HG02885 (cell line): ENCODE measurements around the gene AFF3.

Source experiments
- ATAC-seq: cut with Tn5 transposase; IDR thresholded peaks from one replicate; pipeline ENCODE4 v1.9.1; 2021; ENCODE audit warnings: mild to moderate bottlenecking; ENCODE audit not compliant: unreplicated experiment, poor library complexity

The AFF3 gene

GRCh38 chr2:99910902-99911301, 231.5 kb downstream of the AFF3 start:
- no peak for ATAC-seq

- no peak for ATAC-seq
These were observed 236.8 kb downstream of the AFF3 start for GRCh38 chr2:99905636-99906035.

- no peak for ATAC-seq
These were observed 237.4 kb downstream of the AFF3 start for GRCh38 chr2:99905025-99905424.

- no peak for ATAC-seq
These were observed 238.4 kb downstream of the AFF3 start for GRCh38 chr2:99903981-99904380.

GRCh38 chr2:99900556-99900955, 241.8 kb downstream of the AFF3 start:
- ATAC-seq: no peak

GRCh38 chr2:99899882-99900281, 242.5 kb downstream of the AFF3 start:
- no peak for ATAC-seq

GRCh38 chr2:99899058-99899855, 243.1 kb downstream of the AFF3 start:
- ATAC-seq: no peak

GRCh38 chr2:99898336-99899048, 243.9 kb downstream of the AFF3 start:
- ATAC-seq: no peak

GRCh38 chr2:99891428-99891780, 251.0 kb downstream of the AFF3 start:
- ATAC-seq: no peak

- no peak for ATAC-seq
These were observed 251.6 kb downstream of the AFF3 start for GRCh38 chr2:99890568-99891427.

- no peak for ATAC-seq
These were observed 253.8 kb downstream of the AFF3 start for GRCh38 chr2:99888617-99889016.

- no peak for ATAC-seq
These were observed 256.0 kb downstream of the AFF3 start for GRCh38 chr2:99886418-99886817.

- no peak for ATAC-seq
These were observed 259.0 kb downstream of the AFF3 start for GRCh38 chr2:99883358-99883757.

- ATAC-seq: no peak
These were observed 260.3 kb downstream of the AFF3 start for GRCh38 chr2:99881901-99882591.

- no peak for ATAC-seq
These were observed 261.5 kb downstream of the AFF3 start for GRCh38 chr2:99880964-99881294.

GRCh38 chr2:99880148-99880963, 262.0 kb downstream of the AFF3 start:
- no peak for ATAC-seq

- ATAC-seq: no peak
These were observed 262.9 kb downstream of the AFF3 start for GRCh38 chr2:99879481-99879880.

- no peak for ATAC-seq
These were observed 263.6 kb downstream of the AFF3 start for GRCh38 chr2:99878581-99879350.

GRCh38 chr2:99877963-99878362, 264.4 kb downstream of the AFF3 start:
- no peak for ATAC-seq
